GM19467 (cell line): Measurements from ENCODE around the gene PLXNB1.
"Not testable (repeated sequence)": the region's sequence is repeated elsewhere in the genome, so short reads cannot be mapped to it uniquely, and the experiment has no call there.

ENCODE experiments used
- ATAC-seq: cut with Tn5 transposase; IDR thresholded peaks from one replicate; pipeline ENCODE4 v1.9.1; 2021; ENCODE audit warnings: mild to moderate bottlenecking, moderate library complexity; ENCODE audit not compliant: unreplicated experiment

PLXNB1 gene

GRCh38 chr3:48429960-48430707 is at the start of gene PLXNB1:
TSS of gene PLXNB1 (minus strand) at chr3:48430086. CDS start at chr3:48424611, 5,475 bp downstream.
- ATAC-seq: no peak

GRCh38 chr3:48478626-48479555 is 49.0 kb upstream of the PLXNB1 start:
- ATAC-seq: no peak

GRCh38 chr3:48477959-48478520 is 48.2 kb upstream of the PLXNB1 start:
- ATAC-seq: no peak

- ATAC-seq: no peak
These were observed 46.7 kb upstream of the PLXNB1 start for GRCh38 chr3:48476426-48477053.

- no peak for ATAC-seq
These were observed 45.3 kb upstream of the PLXNB1 start for GRCh38 chr3:48475188-48475587.

- ATAC-seq: no peak
These were observed 44.7 kb upstream of the PLXNB1 start for GRCh38 chr3:48474619-48475018.

GRCh38 chr3:48474031-48474430 is 44.1 kb upstream of the PLXNB1 start:
- not testable (repeated sequence) for ATAC-seq

- no peak for ATAC-seq
These were observed 43.7 kb upstream of the PLXNB1 start for GRCh38 chr3:48473617-48473952.

GRCh38 chr3:48472923-48473616 is 43.2 kb upstream of the PLXNB1 start:
- ATAC-seq: peak; percentile 67

GRCh38 chr3:48472673-48472922 is 42.7 kb upstream of the PLXNB1 start:
- peak; percentile 29 for ATAC-seq

GRCh38 chr3:48470286-48470685 is 40.4 kb upstream of the PLXNB1 start:
- ATAC-seq: no peak

GRCh38 chr3:48469046-48469915 is 39.4 kb upstream of the PLXNB1 start:
- no peak for ATAC-seq

GRCh38 chr3:48468329-48468731 is 38.4 kb upstream of the PLXNB1 start:
- ATAC-seq: no peak

GRCh38 chr3:48467473-48468267 is 37.8 kb upstream of the PLXNB1 start:
- no peak for ATAC-seq

GRCh38 chr3:48467110-48467454 is 37.2 kb upstream of the PLXNB1 start:
- ATAC-seq: no peak

- ATAC-seq: no peak
These were observed 36.7 kb upstream of the PLXNB1 start for GRCh38 chr3:48466386-48467109.

- peak; percentile 49 for ATAC-seq
These were observed 35.9 kb upstream of the PLXNB1 start for GRCh38 chr3:48465531-48466378.

- ATAC-seq: no peak
These were observed 35.3 kb upstream of the PLXNB1 start for GRCh38 chr3:48465237-48465530.
